HG03521 (cell line): ENCODE measurements around the gene RAB6B.

Experiments
- ATAC-seq: cut with Tn5 transposase; IDR thresholded peaks from one replicate; pipeline ENCODE4 v1.9.1; 2021; ENCODE audit warnings: mild to moderate bottlenecking, moderate library complexity; ENCODE audit not compliant: unreplicated experiment

Gene RAB6B

DNA sequence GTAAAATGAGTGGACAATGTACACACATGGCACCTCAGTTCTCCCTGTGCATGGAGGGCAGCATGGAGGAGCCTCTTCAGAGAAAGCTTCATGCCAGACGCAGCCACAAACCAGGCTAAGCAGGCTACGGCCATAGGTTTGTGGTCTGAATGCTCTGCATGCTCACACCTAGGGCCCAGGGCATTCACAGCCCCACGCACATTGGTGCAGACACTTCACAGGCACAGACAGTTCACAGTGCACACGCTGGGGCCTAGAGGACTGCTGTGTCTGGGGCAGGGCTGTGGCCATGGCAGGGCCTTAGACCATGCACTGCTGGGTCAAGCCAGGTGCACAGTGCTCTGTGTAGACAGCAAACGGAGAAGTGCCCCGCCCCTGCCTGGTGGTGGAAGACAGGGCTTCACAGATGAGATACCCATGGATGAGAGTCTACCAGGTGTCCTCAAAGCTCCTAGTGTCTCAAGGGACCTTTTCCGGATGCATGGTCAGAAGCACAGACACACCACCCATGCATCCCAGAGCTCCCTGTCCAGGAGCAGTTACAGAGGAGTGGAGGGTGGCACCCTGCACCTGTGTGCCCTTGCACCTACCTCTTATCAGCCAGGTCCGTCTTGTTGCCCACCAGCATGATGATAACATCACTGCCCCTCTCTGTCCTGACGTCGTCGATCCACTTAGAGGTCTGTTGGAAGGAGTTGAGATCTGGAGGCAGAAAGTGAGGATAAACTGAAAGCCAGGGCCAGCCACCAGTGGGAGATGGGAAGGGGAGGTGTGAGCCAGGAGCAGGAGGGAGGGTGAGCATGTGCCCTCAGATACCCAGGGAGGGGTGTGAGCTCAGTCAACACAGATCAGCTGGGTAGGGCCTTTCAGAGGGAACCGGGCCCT is 56.5 kb downstream of the RAB6B start:
- ATAC-seq: no peak

DNA sequence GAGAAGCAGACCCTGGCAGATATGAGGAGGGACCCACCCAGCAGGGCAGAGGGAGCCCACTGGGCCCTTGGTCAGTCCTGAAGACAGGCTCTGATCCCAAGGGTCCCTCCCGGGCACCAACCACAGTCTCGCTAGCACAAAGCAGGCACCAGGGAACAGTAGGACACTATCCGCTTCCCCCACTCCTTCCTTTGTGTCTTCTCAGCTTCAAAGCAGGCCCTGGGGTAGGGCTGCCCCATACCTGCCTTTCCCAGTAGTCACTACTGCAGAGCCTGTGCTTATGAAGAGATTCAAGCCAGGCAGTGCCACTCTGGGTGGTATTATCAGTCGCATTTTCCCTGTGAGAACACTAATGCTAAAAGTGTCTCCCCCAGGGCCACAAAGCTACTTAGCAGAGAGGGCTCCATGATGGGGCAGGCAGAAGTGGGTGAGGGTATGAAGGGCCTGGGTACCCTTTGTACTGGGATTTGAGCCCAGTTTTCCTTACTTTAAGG is 57.3 kb downstream of the RAB6B start:
- ATAC-seq: no peak

DNA sequence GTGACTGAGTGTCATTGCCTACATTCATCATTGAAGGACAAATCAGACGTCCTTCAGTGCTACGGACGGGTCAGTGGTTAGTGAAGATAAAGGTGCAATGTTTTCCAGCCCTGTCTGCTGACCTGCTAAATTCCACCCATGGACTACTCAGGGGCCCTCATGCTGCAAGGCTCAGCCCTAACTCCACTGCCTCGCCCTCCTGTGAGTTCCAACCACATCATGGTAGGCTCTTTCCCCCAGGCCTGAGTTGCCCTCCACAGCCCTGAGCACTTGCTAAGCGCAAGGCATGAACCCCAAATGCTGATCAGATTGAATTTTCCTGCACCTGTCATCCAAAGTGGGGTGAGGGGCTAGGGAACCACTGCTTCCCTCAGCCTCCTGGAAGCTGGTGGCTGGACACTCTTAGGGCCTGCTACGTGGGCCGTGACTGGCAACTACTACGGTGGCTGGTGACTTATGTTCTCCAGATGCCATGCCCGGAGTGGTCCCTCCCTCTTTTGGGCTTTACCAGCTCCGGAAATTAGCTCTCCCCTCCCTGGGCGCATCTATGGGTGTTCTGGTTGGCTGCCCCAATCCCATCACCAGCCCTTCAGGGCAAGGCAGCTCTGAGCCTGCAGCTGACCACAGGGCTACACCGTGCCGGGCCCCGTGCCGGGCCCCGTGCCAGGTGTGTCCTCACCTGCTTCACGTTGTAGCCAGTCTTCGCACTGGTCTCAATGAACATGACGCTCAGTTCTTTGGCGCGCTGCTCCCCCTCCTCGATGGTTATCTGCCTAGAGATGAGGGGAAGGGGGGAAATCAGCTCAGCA is 58.0 kb downstream of the RAB6B start:
- ATAC-seq: no peak

DNA sequence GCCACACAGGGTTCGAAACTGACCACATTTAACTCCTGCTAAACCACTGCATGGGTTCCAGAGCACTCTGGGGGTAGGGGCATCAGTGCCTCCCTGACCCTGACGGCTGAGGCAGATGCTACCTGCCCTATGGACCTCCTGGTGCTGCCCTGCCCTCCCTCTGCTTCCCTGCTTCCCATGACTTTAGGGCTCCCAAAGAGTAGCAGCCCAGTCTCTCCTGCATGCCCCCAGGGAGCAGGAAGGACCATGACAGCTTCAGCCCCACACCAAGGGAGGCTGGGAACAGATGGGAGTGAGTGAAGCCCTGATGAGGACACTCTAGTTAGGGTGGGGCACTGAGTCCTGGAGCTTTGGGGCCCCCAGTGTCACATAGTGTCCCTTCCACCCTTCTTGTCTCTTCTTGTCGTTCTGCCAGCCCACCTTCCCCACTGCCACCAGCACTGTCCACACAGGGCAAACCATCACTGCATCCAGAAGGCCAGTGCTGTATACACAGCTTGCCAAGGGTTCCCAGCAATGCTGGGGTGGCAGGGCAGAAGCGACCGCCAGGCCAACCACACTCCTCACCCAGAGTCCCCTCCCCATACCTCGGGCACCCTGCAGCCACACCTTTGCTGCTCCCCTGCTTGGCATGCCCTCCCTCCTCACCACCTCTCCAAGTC is 59.1 kb downstream of the RAB6B start:
- no peak for ATAC-seq

DNA sequence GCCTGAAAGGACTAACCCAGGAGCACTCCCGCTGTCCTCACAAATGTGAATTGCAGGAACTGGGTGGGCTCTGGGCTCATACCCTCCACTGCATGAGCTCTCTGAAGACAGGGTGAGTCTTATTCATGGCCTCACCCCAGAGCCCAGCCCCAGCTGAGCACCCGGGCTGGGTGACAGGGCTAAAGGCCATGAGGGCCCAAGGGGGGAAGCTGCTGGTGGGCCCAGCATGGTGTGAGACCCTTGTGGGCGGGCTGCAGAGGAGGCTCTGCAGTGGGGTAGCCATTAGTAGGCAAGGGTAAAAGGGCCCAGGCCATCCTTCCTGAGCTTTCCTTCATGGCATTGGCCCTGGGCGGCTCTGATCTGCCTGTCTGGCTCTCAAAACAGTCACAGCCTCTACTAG is 59.7 kb downstream of the RAB6B start:
- ATAC-seq: no peak

DNA sequence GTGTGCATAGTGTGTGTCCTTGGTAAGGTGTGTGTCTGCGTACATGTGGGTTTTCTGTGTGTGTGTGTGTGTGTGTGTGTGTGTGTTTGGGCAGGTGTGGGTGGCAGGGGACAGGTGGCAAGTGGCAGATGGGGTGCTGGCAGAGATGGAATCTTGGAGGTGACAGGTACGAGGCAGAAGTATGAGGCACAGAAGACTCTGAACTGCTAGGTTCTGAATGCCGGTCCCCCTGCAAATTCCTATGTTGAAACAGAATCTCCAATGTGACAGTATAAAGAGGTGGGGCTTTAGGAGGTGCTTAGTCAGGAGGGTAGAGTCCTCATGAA is 60.3 kb downstream of the RAB6B start:
- ATAC-seq: no peak

DNA sequence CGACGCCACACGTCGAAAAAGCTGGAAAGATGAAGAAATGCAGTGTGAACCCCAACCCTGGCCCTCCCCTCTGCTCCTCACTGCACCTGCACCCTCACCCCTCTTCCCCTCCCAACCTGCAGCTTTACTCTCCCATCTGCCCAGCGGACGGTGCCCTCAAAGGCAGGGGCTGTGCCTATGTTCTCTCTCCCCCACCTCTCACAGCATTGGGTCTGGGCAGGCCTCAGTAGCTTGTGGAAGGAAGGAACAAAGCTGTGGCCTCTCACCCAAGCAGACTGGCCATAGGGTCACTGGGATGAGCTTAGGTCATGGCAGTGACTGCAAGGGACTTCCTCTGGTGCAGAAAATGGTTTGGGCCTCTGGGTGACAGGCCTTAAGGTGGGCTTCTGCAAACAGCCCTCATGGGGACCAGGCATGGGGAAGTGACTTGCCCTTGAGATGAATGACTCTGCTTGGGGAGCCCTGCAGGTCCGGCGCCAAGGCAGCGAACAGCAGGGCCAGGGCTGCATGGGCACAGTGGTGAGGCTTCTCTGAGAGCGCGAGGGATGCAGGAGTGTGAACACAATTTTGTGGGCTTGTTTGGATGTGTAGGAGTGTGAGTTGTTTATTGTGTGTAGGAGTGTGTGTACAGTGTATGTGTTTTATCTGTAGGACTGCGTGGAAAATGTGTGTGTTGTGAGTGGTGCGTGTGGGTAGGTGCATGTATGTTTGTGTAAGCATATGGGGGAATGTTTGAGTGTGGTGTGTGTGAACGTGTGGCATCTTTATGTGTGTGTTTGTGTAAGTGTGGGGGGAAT is 60.9 kb downstream of the RAB6B start:
- ATAC-seq: no peak

DNA sequence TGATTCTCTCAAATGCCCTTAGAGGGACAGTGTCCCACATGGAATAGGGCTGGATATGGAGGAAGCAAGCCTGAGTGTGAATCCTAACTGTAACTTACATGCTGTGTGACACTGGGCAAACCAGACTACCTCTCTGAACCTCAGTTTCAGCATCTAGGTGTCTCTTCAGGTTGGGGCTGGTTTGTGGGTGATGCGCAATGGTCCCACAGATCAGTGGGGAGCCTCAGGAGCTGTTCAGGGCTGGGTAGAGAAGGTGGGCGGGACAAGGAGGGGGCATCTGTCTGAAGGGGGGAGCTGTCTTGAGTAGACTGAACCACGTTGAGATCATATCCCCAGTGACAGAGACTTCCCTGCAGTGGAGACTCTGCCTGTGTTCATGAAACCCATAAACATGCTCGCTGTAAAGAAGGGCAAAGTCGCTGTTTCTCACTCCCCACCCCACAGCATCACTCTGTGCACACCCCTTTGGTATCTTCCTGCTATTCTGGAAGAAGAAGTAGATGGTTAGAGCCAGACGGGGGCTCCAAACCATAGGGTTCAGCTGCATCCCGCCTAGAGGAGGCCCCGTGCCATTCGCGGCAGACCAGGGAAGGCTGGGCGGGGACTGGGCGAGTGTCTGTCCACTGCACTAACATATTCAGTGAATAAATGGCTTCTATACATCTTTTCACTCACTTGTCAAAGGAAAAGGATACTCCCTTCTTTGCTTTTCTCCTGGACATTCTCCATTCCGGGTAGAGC is 61.6 kb downstream of the RAB6B start:
- no peak for ATAC-seq

DNA sequence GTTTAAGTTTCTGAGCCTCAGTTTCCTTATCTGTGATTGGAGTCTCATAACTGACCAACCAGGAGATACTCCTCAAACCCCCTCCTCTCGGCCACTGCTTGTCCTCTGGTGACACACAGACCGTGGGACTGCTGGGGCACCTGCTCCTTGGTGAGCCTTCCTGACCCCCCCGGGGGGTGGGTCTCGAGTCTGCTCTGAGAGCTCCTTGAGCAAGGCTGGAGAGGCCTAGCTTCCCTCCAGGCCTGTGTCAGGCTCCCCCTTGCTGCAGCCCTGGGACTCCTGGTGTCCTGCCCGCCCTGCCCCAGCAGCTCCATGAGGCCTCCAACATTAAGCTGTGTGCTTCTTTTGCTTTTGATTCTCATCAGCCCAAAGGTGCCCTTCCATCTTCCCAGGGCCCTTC is 62.4 kb downstream of the RAB6B start:
- ATAC-seq: no peak

DNA sequence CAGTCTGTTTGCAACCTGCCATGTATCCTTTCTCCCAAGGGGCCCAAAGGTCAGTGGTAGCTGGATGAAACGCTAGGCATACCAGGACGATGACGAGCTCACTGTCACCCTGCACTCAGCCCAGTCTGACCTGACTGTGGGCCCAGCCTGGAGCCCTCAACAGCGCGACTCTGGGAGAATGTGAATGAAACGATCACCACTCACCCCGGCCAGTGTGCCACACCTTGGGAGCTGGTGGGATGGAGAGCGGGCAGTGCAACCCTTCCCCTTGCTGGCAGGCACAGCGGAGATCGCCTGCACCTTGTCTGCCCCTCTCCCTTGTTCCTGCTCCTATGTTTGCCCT is 62.9 kb downstream of the RAB6B start:
- ATAC-seq: no peak

DNA sequence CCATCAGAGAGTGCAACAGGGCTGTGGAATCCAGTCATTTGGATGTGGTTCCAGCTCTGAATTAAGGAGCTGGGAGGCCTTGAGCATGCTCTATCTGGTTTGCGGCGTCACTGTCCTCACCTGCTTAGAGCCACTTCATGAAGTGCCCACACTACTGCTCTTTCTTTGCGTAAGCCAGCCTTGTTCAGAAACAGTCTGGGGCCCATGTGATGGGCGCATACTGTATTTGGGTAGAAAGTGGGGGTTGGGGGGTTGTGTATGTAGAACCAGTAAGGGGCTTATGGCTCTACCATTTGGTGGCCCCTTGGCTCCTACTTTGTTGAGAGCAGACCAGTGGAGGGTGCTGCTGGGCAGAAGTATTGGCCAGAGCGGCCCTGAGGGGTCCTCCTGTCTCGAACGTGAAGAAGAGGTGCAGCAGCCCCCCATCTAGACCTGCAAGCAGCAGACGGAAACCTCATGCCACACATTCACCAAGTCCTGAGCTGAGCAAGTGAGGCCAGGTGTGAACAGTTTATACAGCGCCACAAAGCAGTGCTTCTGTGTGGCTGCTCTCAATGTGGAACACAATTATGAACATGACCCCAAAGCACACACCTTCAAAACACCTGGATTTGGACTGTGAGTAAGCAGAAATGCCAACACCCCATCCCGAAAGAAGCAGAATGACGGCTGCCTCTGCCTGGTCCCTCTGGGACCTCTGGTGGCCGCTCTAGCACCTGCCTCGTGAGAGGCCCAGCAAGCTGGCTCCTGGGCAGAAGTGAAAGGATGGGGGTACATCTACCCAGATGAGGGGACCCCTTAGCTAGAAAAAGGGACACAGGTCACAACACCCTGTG is 63.5 kb downstream of the RAB6B start:
- ATAC-seq: no peak

DNA sequence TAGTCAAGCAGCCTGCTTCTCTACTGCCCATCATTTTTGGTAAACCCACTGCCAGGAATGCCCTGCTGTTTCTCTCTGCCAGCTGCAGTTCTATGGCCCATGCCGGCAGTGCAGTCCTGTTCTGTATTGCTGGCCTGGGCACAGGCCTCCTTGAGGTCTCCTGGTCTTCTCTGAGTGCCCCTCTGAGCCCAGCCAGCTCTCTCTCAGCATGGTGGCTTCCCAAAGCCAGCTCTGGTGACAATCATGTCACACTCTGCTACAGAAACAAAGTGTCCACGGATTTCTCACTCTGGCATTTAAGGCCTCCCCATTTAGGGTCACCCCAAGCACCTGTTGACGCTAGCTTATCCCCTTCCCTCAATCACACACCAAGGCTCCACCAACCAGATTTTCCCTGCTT is 65.6 kb downstream of the RAB6B start:
- no peak for ATAC-seq

DNA sequence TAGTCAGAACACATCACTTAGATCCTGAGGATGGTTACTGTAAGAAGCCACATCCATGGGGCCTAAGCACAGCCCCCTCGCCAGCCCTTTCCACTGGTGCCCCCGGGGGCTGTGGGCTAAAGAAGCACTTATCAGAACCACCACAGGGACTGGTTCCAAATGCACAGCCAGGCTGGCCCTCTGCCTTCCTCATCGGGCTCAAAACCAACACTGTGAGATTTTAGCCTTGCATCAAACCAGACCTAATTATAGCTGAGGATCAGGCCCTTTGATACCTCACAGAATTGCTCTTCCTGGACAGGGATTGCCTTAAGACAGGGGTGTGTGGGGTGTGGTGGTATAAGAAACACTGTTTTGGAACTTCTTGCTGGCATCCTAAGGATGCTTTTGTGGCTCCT is 66.4 kb downstream of the RAB6B start:
- no peak for ATAC-seq

DNA sequence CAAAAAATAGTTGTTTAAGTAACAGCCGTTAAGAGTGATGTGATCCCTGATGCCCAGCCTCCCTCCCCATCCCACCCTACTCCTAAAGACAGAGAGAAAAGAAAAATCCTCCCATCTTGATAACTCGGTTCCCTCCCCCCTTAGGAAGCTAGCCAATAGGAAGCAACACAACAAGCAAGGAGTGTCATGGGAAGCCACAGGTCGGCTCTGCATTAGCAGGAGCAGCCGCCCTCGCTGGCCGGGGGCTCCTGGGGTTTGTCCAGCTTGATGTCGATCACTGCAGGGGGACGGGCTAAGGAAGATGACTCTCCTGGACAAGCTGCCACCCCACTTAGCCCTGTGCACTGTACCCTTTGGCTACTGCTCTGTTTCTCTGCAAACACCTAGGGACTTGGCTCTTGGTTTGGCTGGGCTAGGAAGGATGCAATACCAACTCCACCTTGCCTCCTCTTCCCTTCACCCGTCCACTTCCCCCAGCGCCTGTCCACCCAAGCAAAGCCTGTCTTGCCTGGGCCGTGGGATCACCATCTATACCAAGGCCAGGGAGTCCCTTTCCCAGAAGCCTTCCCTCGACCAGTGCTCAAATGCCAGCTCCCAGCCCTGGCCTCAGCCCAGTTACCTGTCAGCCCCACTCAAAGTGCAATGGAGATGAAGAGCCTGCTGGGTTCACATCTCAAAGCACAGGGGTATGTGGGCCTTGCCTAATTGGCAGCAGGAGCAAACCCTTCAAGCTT is 66.9 kb downstream of the RAB6B start:
- no peak for ATAC-seq

DNA sequence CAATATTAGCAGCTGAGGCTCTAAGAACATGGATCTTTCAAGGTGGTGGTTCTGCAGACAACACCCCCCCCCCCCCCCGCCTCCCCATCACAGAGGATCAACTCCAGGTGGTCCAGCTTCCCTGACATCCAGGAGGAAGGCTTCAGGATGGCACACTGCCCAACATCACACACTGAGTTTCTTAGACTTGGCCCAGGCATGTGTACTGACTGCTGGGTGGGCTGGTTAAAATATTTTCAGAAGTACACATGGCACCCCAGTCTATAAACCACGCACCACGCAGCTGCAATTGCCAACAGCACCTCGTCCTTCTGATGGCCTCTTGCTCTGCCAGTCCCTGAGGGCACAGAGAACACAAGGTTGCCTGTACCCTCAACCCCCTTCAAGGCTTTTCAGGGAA is 68.0 kb downstream of the RAB6B start:
- no peak for ATAC-seq

DNA sequence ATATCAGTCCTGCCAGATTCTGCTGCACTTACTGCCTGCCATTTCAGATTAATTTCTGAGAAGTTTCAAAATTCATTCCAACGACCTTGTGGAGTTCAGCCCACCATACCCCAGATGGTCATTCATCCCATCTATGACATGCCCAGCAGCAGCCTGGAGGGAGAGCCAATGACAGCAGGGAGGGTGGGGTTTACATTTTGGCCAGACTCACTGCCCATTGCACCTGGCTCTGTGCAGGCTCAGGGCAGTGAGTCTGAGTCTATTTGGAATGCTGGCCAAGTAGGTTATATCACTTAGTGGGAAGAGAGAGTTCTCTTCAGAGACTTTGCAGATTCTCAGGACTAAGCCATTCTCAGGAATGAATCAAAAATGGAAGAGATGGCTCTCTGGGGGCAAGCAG is 68.5 kb downstream of the RAB6B start:
- ATAC-seq: no peak

DNA sequence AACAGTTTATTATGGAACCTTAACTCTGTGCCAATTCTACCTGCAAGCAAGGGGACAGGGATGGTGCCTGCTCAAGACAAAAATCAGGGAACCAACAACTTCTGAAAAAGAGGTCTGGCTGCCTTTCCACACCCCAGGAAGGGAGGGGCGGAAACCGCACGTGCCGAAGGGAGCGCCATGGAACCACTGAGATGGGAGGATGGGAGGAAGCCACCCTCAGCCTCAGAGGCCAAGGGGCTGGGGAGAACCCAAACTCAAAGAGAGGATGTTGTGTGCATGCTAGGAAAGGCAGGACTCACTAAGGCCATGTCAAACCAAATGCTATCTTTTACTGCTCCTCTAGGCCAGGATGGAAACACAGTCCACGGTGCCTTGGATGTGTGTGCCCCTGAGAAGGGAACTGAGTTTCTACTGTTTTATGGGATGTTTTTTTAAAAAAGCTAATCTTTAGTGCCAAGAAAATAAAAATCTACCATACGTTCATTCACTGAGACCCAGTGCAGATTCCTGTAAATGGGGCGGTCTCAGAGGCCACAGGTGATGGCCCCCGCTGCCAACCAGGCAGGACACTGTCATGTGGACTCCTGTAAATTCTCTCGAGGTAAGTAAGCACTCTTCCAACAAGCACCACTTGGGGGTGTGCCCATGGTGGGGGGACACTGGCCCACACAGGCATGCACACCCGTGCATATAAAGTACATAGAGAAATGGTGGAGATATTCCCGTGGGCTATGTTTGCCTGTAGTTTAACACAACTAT is 69.5 kb downstream of the RAB6B start:
- no peak for ATAC-seq

DNA sequence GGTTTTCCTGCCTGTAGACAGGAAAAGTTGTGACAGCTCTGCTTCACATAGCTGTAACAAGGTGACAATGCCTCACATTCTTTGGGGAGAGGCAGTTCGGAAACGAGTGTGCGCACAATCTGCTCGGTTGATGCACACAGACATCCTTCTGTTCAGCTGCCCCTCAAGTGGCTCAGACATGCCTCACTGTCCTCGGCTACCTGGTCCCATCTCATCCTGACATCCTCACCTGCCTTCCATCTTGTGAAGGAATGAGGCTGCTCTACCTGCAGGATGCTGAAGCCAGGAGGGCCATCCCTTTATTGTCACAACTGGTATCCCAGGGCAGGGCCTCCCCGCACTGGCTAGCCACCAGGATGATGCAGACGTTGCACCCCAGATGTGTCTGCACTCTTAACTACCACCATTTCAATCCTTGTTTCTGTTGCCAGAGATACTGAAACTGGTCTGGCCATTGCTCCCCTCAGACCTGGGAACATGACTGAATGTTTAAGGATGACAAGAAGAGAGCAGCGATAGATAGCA is 70.7 kb downstream of the RAB6B start:
- ATAC-seq: no peak
